ENCODE results near the gene BTBD9.

GRCh38 chr6:38599966-38600550 lies 39.7 kb downstream of the BTBD9 start:
- TF ChIP-seq SUZ12 (IDR thresholded peaks at IDR 0.05; ENCODE audit: extremely low read depth, insufficient read depth, insufficient read length) (no peak), YY1 (IDR thresholded peaks at IDR 0.05; ENCODE audit: insufficient read depth, insufficient read length) (no peak), ZNF274 (IDR thresholded peaks at IDR 0.05; ENCODE audit: low read depth, low read length) (no peak)

Measured in NT2/D1 (cell line).